Activated CD4-positive, alpha-beta T cell treated with anti-CD3 and anti-CD28 coated beads for 1 hour (primary cell): Measurements from ENCODE around the gene POU2F2.

Source experiments
- DNase-seq: peaks from one replicate; pipeline ENCODE4 v3.0.0-alpha.2; 2020

Gene POU2F2

GRCh38 chr19:42154471-42155323, 22.5 kb upstream of the POU2F2 start:
- no peak for DNase-seq

- no peak for DNase-seq
Observed at GRCh38 chr19:42153672-42154433, 21.6 kb upstream of the POU2F2 start.

GRCh38 chr19:42152910-42153671, 20.8 kb upstream of the POU2F2 start:
- DNase-seq: no peak

DNA sequence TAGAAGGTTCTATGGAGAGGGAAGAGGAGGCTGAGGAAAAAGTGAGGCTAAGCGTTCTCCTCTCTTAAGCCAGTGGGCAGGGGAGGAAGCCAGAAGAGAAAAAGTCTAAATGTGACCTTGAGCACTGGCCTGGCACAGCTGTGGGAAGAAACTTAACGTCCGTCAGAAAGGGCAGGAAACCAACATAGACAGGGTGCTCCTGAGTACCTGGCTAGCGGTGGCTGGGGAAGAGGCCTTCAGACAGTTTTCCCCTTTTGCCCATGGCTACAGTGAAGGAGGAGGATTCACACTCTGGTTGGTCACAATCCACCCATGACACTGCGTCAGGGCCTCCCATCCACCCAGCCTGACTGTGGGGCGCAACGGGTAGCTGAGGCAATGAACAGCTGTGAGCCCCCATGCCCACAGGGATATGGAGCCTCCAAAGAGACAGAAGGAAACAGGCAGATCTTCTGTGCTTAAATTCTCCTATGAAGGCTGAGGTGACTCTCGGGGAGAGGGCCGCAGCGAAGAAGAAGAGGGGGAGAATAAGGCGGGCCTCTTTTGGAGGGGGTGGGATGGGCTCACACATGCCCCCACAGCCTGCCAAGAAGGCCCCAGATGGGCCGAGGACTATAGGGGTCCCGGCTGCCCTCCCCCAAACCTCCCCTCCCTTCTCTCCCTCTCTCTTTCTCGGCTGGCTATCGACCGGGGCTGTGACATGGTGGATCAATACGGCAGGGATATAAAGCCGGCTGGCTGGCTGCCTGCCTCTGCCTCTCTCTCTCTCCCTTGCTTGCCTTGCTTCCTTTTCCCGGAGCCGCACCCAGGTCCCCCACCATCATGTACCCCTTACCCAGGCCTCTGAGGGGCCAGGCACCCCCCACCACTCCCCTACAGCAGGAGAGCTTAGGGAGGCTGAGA, 19.8 kb upstream of the POU2F2 start:
- DNase-seq: no peak

DNA sequence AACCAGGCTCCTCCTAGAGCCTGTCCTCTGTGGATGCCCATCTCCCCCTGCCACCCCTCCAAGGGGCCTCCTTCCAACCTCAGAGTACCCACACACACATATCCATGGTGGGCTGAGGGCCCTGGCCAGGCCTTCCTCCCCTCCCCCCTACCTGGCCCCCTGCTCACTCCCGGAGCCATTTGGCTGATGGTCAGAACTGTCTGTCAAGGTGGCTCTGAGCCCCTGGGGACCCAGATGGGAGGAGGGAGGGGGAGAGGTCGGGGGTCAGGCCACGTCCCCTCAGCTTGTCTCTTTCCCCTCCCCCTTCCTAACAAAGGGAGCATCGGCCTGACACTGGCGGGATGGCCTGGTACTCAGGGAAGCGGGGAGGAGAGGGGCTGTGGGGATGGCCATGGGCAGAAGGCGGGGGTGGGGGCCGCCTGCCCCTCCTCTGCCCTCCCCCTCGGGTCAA, 18.7 kb upstream of the POU2F2 start:
- no peak for DNase-seq

- no peak for DNase-seq
Observed at GRCh38 chr19:42150364-42150763, 18.1 kb upstream of the POU2F2 start.

GRCh38 chr19:42149447-42150202, 17.4 kb upstream of the POU2F2 start:
- DNase-seq: no peak

DNA sequence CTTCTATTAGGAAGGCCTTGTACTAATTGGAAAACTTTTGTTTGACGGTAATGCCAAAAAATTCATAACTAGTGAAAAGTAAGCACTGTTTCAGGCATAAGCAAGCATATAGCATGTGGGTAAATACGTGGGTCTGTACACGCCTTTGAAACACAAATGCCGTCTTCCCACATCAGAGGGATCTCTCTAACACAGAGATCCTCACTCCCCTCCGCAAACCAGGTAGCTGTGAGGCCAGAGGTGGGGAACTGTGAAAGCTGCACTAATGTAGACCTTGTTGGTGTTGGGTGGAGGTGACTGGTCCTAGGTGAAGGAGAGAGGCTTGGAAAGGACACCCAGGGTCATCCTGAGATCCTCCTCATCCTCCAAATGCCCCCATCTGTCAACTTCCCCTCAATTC, 16.0 kb upstream of the POU2F2 start:
- no peak for DNase-seq

GRCh38 chr19:42143341-42144234, 11.3 kb upstream of the POU2F2 start:
- DNase-seq: no peak

DNA sequence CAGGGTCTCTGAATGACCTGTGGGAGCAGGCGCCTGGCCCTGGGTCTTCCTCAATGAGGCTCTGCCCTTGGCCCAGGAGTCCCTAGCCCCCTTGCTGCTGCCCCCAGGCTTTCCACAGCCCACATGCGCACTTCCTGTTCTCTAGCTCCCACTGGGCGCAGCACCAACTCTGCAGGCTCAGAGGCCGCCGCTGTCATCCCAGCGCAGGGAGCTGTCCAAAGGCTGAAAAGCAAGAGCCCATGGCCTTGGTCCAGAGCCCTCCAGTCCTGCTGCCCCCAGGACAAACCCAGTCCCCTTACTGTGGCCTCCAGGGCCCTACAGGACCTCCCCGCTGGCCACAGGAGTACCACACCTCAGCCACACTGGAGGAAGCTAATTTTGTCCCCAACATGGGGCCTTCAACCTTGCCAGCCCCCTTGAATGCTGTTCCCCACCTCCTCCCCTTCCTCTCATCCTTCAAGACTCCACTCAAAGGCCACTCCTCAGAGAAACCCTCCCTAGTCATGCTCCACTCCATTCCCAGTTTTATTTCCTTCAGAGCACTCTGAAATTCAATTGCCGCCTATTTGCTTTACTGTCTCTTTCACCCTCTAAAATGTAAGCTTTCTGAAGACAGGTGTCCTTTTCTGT, 8.0 kb upstream of the POU2F2 start:
- DNase-seq: no peak

DNA sequence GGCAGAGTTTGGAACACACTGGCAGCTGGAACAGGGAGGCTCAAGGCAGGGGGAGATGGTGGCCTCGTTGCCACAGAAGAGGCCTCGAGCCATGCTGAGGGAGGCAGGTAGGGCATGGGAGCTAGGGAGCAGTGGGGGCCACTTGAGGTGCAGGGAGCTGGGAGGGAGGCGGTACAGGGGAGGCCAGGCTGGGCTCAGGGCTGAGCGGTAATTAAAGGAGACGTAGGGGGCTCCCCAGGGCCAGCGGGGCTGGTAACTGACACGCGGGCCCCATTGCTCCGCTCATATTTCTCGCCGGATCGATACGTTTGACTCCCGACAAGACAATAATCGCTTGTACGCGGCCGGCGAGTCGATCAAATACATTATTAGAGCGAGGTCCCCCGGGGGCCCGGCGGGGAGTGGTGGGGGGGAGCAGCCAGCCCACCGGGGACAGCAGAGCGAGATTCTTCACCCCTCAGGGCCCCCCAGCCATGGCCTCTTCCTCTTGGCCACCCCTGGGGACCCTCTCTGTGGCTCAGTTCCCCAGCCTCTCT, 2.4 kb upstream of the POU2F2 start:
- DNase-seq: no peak

GRCh38 chr19:42132851-42133528, 744 bp upstream of the POU2F2 start:
- peak; percentile 79 for DNase-seq

GRCh38 chr19:42131149-42132029, 857 bp downstream of the POU2F2 start:
- no peak for DNase-seq

DNA sequence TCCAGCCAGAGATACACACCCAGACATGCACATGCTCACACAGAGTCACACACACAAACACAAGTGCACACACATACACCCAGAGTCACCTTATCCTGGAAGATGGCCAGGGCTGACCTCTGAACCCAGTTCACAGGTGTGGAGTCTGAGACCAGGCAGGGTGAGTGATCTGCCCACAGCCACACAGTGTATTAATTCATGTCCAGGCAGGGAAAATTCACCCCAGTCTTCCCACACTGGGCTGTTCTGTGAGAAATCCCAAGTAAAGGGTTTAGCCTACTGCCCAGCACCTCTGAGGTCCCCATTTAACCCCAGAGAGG, 2.0 kb downstream of the POU2F2 start:
- DNase-seq: no peak

GRCh38 chr19:42129399-42130253, 2.6 kb downstream of the POU2F2 start:
- no peak for DNase-seq

DNA sequence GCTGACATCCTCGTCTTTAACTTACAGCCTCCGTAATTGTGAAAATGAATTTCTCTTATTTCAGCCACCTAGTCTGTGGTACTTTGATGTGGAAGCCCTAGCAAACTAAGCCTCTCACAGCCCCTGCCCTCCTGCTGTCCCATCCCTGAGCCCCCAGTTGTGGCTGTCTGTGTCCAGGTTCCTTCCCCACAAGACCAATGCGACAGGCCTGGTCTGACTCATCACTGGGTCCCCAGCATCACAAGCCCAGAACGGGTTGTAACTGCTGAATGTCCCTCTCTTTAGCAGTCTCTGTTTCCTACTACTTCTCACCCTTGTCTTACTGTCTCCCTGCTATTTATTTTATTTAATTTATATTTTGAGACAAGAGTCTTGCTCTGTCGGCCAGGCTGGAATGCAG, 5.7 kb downstream of the POU2F2 start:
- no peak for DNase-seq

DNA sequence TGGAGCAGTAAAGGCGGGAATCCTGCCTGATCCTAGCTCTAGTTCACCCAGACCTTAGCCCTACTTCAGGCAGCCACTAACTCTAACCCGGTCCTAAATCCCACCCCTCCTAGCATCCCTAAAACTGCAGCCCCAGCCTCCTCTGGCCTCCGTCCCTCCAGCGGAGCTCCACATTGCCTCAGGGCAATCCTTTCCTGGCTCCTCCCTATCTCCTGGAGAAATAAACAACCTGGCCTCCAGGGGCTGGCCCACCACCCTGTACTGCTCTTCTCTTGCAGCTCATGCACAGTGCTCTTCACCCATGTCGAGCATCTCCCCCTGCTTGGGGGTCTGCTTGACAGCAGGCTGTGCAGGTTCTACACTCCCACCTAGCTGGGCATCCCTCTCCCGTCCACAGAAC, 6.7 kb downstream of the POU2F2 start:
- DNase-seq: no peak
